ENCODE measurements around the gene CCDC13. TPM values are rescaled to one million over a fixed set of nuclear protein-coding genes. Genes with fewer than 3 reads are reported as not detected.

Gene CCDC13
- total and polyA plus RNA-seq, 2 donors (not counting 3 experiments of a cell fraction or from before 2014, with no cell fraction given) = 0.36 to 0.82 TPM

DNA sequence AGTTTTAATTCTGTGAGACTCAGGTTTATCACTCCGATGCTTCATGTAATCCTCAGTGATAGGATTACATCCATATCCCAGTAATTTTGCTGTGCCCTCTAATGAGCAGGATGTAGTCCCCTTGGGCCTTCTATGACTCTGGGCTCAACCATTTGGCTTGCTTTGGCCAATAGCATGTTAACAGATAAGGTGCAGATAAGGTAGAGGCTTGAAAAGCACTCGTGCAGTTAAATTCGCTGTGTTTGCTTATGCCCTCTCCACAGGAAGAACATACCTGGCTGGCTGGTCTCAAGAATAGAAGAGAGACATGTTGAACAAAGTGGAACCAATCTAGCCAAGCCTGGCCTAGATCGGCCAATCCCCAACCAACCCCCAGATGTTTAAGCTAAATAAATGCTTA lies 20.1 kb downstream of the CCDC13 start:
- TF ChIP-seq POLR2A (IDR thresholded peaks at IDR 0.05; ENCODE audit: low read depth, low read length) = no peak
- no peak for TF ChIP-seq GATA2 (IDR thresholded peaks at IDR 0.05; ENCODE audit: insufficient read depth, insufficient read length, low read depth, low read length)
- no peak for TF ChIP-seq FOS (IDR thresholded peaks at IDR 0.05; ENCODE audit: borderline replicate concordance, insufficient read depth, low read length)
- TF ChIP-seq, protein P1, sequence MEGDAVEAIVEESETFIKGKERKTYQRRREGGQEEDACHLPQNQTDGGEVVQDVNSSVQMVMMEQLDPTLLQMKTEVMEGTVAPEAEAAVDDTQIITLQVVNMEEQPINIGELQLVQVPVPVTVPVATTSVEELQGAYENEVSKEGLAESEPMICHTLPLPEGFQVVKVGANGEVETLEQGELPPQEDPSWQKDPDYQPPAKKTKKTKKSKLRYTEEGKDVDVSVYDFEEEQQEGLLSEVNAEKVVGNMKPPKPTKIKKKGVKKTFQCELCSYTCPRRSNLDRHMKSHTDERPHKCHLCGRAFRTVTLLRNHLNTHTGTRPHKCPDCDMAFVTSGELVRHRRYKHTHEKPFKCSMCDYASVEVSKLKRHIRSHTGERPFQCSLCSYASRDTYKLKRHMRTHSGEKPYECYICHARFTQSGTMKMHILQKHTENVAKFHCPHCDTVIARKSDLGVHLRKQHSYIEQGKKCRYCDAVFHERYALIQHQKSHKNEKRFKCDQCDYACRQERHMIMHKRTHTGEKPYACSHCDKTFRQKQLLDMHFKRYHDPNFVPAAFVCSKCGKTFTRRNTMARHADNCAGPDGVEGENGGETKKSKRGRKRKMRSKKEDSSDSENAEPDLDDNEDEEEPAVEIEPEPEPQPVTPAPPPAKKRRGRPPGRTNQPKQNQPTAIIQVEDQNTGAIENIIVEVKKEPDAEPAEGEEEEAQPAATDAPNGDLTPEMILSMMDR (IDR thresholded peaks at IDR 0.05; ENCODE audit: extremely low read depth in 1 of 2, insufficient read depth in 1 of 2, low read depth in 1 of 2, low read length in 2 of 2) = no peak
- TF ChIP-seq MYC (IDR thresholded peaks at IDR 0.05; ENCODE audit: low read depth, low read length) = no peak
- TF ChIP-seq JUN (IDR thresholded peaks at IDR 0.05; ENCODE audit: borderline replicate concordance, insufficient read depth, insufficient read length, low read depth) = no peak
- TF ChIP-seq POLR2AphosphoS5 (IDR thresholded peaks at IDR 0.05; ENCODE audit: insufficient read depth, low read depth, low read length) = no peak
- no peak for TF ChIP-seq EZH2 (IDR thresholded peaks at IDR 0.05; ENCODE audit: borderline replicate concordance, low read depth, low read length, severe bottlenecking)
- no peak for TF ChIP-seq MAX (IDR thresholded peaks at IDR 0.05; ENCODE audit: insufficient read depth, insufficient read length)
- H3K27me3 ChIP-seq (ENCODE audit: control insufficient read depth in 2 of 2, insufficient read depth in 2 of 2, low read length in 2 of 2) = peaks cover 0 to 2% of the 10 kb centered on the region in 2 experiments
- POLR2A ChIA-PET = no interaction called here
- intact Hi-C loops (cut with micrococcal nuclease) = no loop called here
- FAIRE-seq (no peak), DNase-seq (ENCODE audit: low read depth, low spot score) (no peak)
- H3K9me1 ChIP-seq (replicated peaks; ENCODE audit: control insufficient read depth, extremely low read depth, insufficient read depth, low read length) = no peaks in the 10 kb centered on the region
- H3K9me3 ChIP-seq (replicated peaks; ENCODE audit: control insufficient read depth, insufficient read depth, low read length) = no peaks in the 10 kb centered on the region
- H4K20me1 ChIP-seq (replicated peaks; ENCODE audit: control insufficient read depth, extremely low read depth, insufficient read depth, low read length) = no peaks in the 10 kb centered on the region
- no peak overlapping the region for H3K4me3 ChIP-seq (replicated peaks in 1 of 3; ENCODE audit: insufficient read depth in 1 of 3, low read depth in 1 of 3, low read length in 3 of 3)
- CTCF ChIA-PET = interaction anchor here (7.4 kb wide), 1 partner anchor 8 kb away, joined by 61 read pairs; no protein-coding TSS in a partner anchor
- H3K4me2 ChIP-seq (ENCODE audit: insufficient read depth, low read length) = no peak overlapping the region
- dilution Hi-C loops (cut with MboI; ENCODE audit: extremely low pct_ligation_motif_present, low sequenced_read_pairs) = no loop called here
- no TSS peak for BruUV-seq (replicated peaks)
- no peaks in the 10 kb centered on the region for H3K79me2 ChIP-seq (ENCODE audit: control insufficient read depth, insufficient read depth, low read length)
- no peak overlapping the region for H2AFZ ChIP-seq (ENCODE audit: low read depth, low read length)
- no peaks in the 10 kb centered on the region for H3K4me1 ChIP-seq (ENCODE audit: control insufficient read depth, extremely low read depth, insufficient read depth, low read length)
- H3K36me3 ChIP-seq (ENCODE audit: control insufficient read depth in 2 of 2, extremely low read depth in 1 of 2, insufficient read depth in 2 of 2, low read length in 2 of 2) = no peaks in the 10 kb centered on the region
- H3K9ac ChIP-seq (replicated peaks; ENCODE audit: extremely low read depth, insufficient read depth, low read length) = no peak overlapping the region
- H3K27ac ChIP-seq (ENCODE audit: insufficient read depth, low read depth, low read length) = no peak overlapping the region

All from endothelial cell of umbilical vein (primary cell).